HCT116 (cell line): Measurements from ENCODE around the gene PANX2.

ENCODE experiments used
- CEBPB ChIP-seq: IDR thresholded peaks from 2 replicates; pipeline ENCODE4 v1.6.1; 2012; ENCODE audit warnings: low read depth
- EGR1 ChIP-seq: IDR thresholded peaks from 2 replicates; pipeline ENCODE4 v1.6.1; 2012; ENCODE audit warnings: low read depth
- EZH2 ChIP-seq: fragments of 200-600 bp; sonication (generic); IDR thresholded peaks from 2 replicates; pipeline ENCODE4 v1.6.1; 2017; ENCODE audit warnings: antibody characterized with exemption, mixed run types
- EZH2phosphoT487 ChIP-seq: fragments of 200-600 bp; IDR thresholded peaks from 2 replicates; pipeline ENCODE4 v1.6.1; 2018; ENCODE audit warnings: antibody characterized with exemption, borderline replicate concordance
- POLR2A ChIP-seq: IDR thresholded peaks from 2 replicates; pipeline ENCODE4 v1.7.0; 2011; ENCODE audit warnings: borderline replicate concordance; ENCODE audit not compliant: insufficient read depth, insufficient read length; ENCODE audit errors: extremely low read depth
- POLR2AphosphoS5 ChIP-seq: IDR thresholded peaks from 2 replicates; pipeline ENCODE4 v1.6.1; 2011; ENCODE audit warnings: mild to moderate bottlenecking, low read depth, low read length, moderate library complexity
- RAD21 ChIP-seq: IDR thresholded peaks from 2 replicates; pipeline ENCODE4 v1.6.1; 2012; ENCODE audit warnings: low read depth, mild to moderate bottlenecking
- SIN3A ChIP-seq: IDR thresholded peaks from 2 replicates; pipeline ENCODE4 v1.6.1; 2012; ENCODE audit warnings: low read depth
- YY1 ChIP-seq: IDR thresholded peaks from 2 replicates; pipeline ENCODE4 v1.6.1; 2011; ENCODE audit warnings: low read length, low read depth, moderate library complexity, mild to moderate bottlenecking; ENCODE audit not compliant: insufficient replicate concordance; ENCODE audit errors: extremely low read depth
- TF ChIP-seq, protein P1 (sequence below), 3 experiments: fragments of 200-600 bp in 1 of 3; sonication (generic) in 1 of 3; IDR thresholded peaks in 2 of 3; conservative IDR thresholded peaks in 1 of 3; 2 replicates each; pipeline ENCODE4 v1.5.1; 2012 to 2017; ENCODE audit warnings: low read depth in 2 of 3, low read length in 2 of 3, antibody characterized with exemption in 1 of 3, borderline replicate concordance in 1 of 3, control low read depth in 1 of 3, mild to moderate bottlenecking in 1 of 3, mixed read lengths in 1 of 3, mixed run types in 1 of 3, moderate library complexity in 1 of 3; ENCODE audit not compliant: insufficient read depth in 1 of 3
- TF ChIP-seq, protein P2 (sequence below): IDR thresholded peaks from 2 replicates; pipeline ENCODE4 v1.6.1; 2012
- TF ChIP-seq, protein P3 (sequence below): IDR thresholded peaks from 2 replicates; pipeline ENCODE4 v1.6.1; 2012
- TF ChIP-seq, protein P4 (sequence below): IDR thresholded peaks from 2 replicates; pipeline ENCODE4 v1.6.1; 2011; ENCODE audit warnings: mild to moderate bottlenecking, low read length, moderate library complexity; ENCODE audit not compliant: insufficient replicate concordance; ENCODE audit errors: extremely low read depth

DNA sequence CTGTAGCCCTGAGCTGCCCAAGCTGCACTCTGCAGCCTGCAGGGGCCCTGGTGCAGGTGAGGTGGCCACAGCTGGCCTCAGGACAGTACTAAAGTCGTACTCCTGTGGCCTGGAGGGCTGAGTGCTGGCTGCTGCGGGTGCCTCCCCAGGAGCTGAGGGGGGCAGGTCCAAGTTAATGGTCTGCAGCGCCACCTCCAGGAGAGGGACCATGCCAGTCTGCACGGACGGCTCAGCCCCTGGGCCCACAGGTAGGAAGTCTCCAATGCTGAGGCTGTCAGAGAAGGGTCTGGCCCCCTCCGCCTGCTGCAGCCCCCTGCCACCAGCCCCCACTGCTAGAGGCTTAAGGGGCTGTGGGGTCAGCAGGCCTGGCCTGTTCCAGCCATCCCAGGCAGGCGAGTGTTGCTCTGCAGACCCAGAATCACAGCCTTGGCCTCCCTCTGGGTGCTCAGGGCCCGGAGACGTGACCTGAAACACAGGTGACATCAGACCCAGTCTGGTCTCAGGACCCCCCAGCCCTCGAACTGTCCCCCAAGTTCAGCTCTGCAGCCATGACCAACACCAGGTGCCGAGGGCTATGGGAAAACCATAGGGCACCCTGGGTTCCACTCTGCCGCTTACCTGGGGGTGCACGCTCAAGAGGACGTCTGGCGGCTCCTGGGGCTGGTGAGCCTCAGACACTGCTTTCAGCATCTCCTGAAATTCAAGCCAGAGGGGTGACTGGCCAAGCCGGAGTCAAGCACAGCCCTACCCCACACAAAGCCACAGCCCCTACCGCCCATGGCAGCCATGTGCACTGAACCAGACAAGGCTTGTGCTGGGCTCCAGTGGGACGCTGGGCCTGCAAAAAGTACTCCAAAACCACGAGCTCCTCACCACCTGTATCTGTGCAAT, 51.1 kb downstream of the PANX2 start:
- no peak for TF ChIP-seq POLR2A
- TF ChIP-seq, protein P1, sequence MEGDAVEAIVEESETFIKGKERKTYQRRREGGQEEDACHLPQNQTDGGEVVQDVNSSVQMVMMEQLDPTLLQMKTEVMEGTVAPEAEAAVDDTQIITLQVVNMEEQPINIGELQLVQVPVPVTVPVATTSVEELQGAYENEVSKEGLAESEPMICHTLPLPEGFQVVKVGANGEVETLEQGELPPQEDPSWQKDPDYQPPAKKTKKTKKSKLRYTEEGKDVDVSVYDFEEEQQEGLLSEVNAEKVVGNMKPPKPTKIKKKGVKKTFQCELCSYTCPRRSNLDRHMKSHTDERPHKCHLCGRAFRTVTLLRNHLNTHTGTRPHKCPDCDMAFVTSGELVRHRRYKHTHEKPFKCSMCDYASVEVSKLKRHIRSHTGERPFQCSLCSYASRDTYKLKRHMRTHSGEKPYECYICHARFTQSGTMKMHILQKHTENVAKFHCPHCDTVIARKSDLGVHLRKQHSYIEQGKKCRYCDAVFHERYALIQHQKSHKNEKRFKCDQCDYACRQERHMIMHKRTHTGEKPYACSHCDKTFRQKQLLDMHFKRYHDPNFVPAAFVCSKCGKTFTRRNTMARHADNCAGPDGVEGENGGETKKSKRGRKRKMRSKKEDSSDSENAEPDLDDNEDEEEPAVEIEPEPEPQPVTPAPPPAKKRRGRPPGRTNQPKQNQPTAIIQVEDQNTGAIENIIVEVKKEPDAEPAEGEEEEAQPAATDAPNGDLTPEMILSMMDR (IDR thresholded peaks at IDR 0.05 in 2 of 3, conservative IDR thresholded peaks at IDR 0.05 in 1 of 3; ENCODE audit: borderline replicate concordance in 1 of 3, insufficient read depth in 1 of 3, low read depth in 2 of 3, low read length in 2 of 3) = peak in 1 of 3 experiments; percentile 25; a peak in 1 of 6 replicates
- TF ChIP-seq CEBPB = no peak
- TF ChIP-seq, protein P2, sequence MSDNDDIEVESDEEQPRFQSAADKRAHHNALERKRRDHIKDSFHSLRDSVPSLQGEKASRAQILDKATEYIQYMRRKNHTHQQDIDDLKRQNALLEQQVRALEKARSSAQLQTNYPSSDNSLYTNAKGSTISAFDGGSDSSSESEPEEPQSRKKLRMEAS = no peak
- TF ChIP-seq EZH2 = no peak
- TF ChIP-seq, protein P3, sequence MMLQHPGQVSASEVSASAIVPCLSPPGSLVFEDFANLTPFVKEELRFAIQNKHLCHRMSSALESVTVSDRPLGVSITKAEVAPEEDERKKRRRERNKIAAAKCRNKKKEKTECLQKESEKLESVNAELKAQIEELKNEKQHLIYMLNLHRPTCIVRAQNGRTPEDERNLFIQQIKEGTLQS = no peak
- TF ChIP-seq, protein P4, sequence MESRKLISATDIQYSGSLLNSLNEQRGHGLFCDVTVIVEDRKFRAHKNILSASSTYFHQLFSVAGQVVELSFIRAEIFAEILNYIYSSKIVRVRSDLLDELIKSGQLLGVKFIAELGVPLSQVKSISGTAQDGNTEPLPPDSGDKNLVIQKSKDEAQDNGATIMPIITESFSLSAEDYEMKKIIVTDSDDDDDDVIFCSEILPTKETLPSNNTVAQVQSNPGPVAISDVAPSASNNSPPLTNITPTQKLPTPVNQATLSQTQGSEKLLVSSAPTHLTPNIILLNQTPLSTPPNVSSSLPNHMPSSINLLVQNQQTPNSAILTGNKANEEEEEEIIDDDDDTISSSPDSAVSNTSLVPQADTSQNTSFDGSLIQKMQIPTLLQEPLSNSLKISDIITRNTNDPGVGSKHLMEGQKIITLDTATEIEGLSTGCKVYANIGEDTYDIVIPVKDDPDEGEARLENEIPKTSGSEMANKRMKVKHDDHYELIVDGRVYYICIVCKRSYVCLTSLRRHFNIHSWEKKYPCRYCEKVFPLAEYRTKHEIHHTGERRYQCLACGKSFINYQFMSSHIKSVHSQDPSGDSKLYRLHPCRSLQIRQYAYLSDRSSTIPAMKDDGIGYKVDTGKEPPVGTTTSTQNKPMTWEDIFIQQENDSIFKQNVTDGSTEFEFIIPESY = no peak
- TF ChIP-seq EZH2phosphoT487 = no peak
- no peak for TF ChIP-seq YY1
- TF ChIP-seq POLR2AphosphoS5 = no peak
- no peak; the same call in 1 of the 2 replicates for TF ChIP-seq RAD21
- no peak for TF ChIP-seq EGR1
- TF ChIP-seq SIN3A = no peak
